Measurements from ENCODE around the gene UBAC2. TPM values are rescaled to one million over a fixed set of nuclear protein-coding genes. Genes with fewer than 3 reads are reported as not detected.

UBAC2 gene
- polyA plus RNA-seq, 3 donors, result 33.0 to 45.2 (median 38.0) TPM

- H3K27ac ChIP-seq (ENCODE audit: low read depth, low read length), result no peak overlapping the region
- WGBS, 3 donors, result 20 to 29% (median 25%) methylated on average over 24 of the region's 24 CpGs
These were observed 24.1 kb upstream of the UBAC2 start for GRCh38 chr13:99176309-99177276.

GRCh38 chr13:99178636-99179035 is 22.0 kb upstream of the UBAC2 start:
- WGBS, 3 donors, result 31 to 80% (median 45%) methylated on average over 4 of the region's 4 CpGs
- H3K27ac ChIP-seq (ENCODE audit: low read depth, low read length), result no peak overlapping the region

- 61 to 86% (median 64%) methylated on average over 3 of the region's 3 CpGs for WGBS, 3 donors
- H3K27ac ChIP-seq (ENCODE audit: low read depth, low read length), result no peak overlapping the region
These were observed 21.2 kb upstream of the UBAC2 start for GRCh38 chr13:99179460-99179859.

DNA sequence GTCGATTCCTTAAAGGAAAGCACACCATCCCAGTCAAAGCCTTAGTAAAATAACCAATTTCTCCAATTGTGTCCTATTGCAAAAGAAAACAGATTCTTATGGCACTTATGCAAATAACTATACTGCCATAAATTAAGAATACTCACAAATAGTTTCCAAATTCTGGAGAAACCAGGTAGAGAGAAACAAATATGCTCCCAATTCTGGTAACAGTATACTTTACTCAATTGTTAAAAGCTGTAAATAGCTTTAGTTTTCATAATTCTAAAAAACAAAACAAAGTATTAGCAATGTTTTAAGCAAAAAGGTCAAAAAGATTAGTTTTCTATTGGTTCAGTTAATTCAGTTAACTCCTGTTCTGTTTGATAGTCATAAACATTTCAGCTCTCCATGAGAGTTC is 18.2 kb upstream of the UBAC2 start:
- WGBS, 3 donors, result 94 to 100% (median 96%) methylated on average over 1 of the region's 1 CpG
- no peak overlapping the region for H3K27ac ChIP-seq (ENCODE audit: low read depth, low read length)

DNA sequence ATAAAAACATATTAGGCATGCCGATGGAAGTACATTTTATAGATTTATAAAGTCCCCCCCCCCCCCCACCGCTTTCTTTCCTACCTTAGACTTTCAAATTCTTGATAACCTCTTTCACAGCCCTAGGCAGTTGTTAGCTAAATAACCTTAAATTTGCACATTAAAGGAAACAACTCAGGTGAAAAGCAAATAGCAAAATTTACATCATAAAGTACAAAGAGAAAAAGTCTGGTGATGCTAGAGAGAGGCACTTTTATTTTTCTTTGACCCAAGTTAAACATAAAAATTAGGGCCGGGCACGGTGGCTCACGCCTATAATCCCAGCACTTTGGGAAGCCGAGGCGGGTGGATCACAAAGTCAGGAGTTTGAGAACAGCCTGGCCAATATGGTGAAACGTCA is 15.0 kb upstream of the UBAC2 start:
- WGBS, 3 donors, result 62 to 78% (median 69%) methylated on average over 8 of the region's 8 CpGs
- H3K27ac ChIP-seq (ENCODE audit: low read depth, low read length), result no peak overlapping the region

GRCh38 chr13:99190147-99190985 is 10.3 kb upstream of the UBAC2 start:
- WGBS, 3 donors, result 85 to 91% (median 90%) methylated on average over 12 of the region's 12 CpGs
- no peak overlapping the region for H3K27ac ChIP-seq (ENCODE audit: low read depth, low read length)

- no peak overlapping the region for H3K27ac ChIP-seq (ENCODE audit: low read depth, low read length)
- 52 to 72% (median 69%) methylated on average over 3 of the region's 3 CpGs for WGBS, 3 donors
These were observed 9.2 kb upstream of the UBAC2 start for GRCh38 chr13:99191336-99191899.

- 66 to 77% (median 68%) methylated on average over 7 of the region's 7 CpGs for WGBS, 3 donors
- H3K27ac ChIP-seq (ENCODE audit: low read depth, low read length), result no peak overlapping the region
These were observed 8.7 kb upstream of the UBAC2 start for GRCh38 chr13:99191900-99192399.

- H3K27ac ChIP-seq (ENCODE audit: low read depth, low read length), result no peak overlapping the region
These were observed 8.2 kb upstream of the UBAC2 start for GRCh38 chr13:99192480-99192879.

DNA sequence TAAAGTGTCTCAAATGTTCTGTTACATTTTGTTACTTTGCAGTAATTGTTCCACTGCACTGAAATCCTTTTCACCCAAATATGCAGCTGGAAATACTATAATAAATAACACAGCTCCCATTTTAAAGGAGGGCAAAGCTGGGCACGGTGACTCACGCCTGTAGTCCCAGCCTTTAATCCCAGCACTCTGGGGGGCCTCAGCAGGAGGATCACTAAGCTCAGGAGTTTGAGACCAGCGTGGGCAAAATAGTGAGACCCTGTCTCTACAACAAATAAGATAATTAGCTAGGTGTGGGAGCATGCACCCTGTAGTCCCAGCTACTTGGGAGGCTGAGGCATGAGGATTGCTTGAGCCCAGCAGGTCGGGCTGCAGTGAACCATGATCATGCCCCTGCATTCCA is 7.5 kb upstream of the UBAC2 start:
- WGBS, 3 donors, result 70 to 94% (median 85%) methylated on average over 4 of the region's 4 CpGs
- no peak overlapping the region for H3K27ac ChIP-seq (ENCODE audit: low read depth, low read length)

- no peak overlapping the region for H3K27ac ChIP-seq (ENCODE audit: low read depth, low read length)
- 84 to 87% (median 87%) methylated on average over 5 of the region's 5 CpGs for WGBS, 3 donors
These were observed 4.1 kb upstream of the UBAC2 start for GRCh38 chr13:99196466-99197116.

DNA sequence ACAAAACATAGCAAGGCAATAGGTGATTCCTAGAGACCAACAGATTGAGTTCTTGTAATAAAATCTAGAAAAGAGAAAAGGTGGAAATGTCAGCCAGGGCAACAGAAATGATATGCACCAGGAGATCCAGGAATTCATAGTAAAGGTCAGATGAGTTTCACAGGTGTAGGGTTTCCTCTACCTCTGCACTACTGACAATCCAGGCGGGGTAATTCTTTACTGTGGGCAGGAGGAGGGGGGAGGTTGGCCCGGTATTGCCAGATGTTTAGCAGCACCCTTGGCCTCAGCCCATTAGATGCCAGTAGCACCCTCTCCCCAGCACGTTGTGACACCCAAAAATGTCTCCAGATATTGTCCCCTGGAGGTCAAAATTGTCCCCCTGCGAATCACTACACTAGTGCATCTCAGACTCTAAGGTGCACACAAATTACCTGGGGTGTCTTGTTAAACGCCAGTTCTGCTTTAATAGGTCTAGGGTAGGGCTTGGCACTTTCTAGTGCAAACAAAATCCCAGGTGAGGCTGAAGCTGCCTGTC is 3.5 kb upstream of the UBAC2 start:
- H3K27ac ChIP-seq (ENCODE audit: low read depth, low read length), result no peak overlapping the region
- WGBS, 3 donors, result 60 to 64% (median 63%) methylated on average over 5 of the region's 5 CpGs

GRCh38 chr13:99199541-99200431 is 868 bp upstream of the UBAC2 start:
- 4 to 5% (median 5%) methylated on average over 35 to 37 of the region's 37 CpGs for WGBS, 3 donors
- H3K27ac ChIP-seq (ENCODE audit: low read depth, low read length), result peak overlapping the region; percentile 79

- WGBS, 3 donors, result 72 to 86% (median 80%) methylated on average over 9 of the region's 9 CpGs
- no peak overlapping the region for H3K27ac ChIP-seq (ENCODE audit: low read depth, low read length)
These were observed 3.2 kb downstream of the UBAC2 start for GRCh38 chr13:99203601-99204579.

GRCh38 chr13:99205621-99206220 is 5.1 kb downstream of the UBAC2 start:
- WGBS, 3 donors, result 82 to 98% (median 89%) methylated on average over 19 to 22 of the region's 22 CpGs
- no peak overlapping the region for H3K27ac ChIP-seq (ENCODE audit: low read depth, low read length)

DNA sequence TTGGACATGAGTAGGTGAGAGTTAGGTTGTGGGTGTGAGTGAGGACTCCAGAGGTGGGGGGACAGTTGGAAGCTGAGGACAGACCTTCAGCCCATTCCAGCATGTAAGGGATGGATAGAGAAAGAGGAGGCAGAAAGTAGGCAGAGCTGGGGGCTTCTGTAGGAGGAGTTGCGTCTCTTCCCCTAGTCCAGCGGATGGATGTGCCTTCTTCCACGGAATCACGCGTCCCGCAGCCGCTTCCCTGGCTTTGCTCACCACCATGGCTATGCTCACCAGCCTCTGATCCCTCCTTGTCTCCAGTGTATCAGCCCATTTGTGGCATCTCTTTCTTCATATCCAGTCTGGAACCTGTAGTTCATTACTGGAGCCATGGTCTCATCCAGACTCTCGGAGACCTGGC is 5.6 kb downstream of the UBAC2 start:
- 98 to 99% (median 98%) methylated on average over 8 of the region's 8 CpGs for WGBS, 3 donors
- no peak overlapping the region for H3K27ac ChIP-seq (ENCODE audit: low read depth, low read length)
